ENCODE measurements around the gene KAZN. TPM values are rescaled to one million over a fixed set of nuclear protein-coding genes. Genes with fewer than 3 reads are reported as not detected.

KAZN gene
- total and polyA plus RNA-seq, 9 donors: 10.1 to 56.4 (median 27.9) TPM

DNA sequence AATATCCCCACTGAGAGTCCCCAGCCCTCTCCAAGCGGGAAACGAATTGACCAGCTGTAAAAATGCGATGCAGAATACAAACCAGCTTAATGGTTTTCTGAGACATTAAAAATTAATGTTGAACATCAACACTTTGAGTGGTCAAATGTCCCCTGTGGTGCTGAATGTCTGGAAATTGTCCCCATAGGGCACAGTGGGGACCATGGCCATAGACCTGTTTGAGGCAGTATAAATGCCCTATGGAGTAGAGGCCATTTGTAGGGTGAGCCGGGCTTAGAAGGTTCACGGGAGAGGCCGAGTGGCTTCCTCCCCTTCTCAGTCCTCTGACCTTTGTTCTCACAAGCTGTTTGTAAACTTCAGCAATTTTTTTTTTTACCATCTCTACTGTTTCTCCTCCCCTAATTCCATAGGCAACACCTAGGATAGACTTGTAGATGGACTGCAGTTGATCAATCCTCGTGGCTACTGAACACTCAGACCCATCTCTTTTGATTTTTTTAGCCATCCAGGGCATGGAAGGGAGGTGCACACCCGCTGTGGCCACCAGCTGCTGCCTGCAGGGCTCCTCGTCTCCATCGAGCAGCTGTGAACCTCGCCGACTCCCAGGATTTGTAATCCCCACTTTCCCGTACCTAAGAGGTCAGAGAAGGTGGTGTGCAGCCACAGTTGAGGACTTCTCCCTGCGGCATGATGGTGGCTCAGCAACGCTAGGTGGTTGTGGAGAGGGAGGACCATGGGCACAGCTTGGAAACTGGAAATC, 41.0 kb downstream of the KAZN start:
- H3K9me3 ChIP-seq: no peaks in the 10 kb centered on the region
- WGBS, 3 donors: 70 to 76% (median 76%) methylated on average over 15 of the region's 15 CpGs
- no peak overlapping the region for H3K27ac ChIP-seq
- no peaks in the 10 kb centered on the region for H3K27me3 ChIP-seq
- H3K4me3 ChIP-seq: no peak overlapping the region
- TF ChIP-seq EP300 (IDR thresholded peaks at IDR 0.05): no peak
- no peak for TF ChIP-seq POLR2A (IDR thresholded peaks at IDR 0.05)
- TF ChIP-seq, protein P1, sequence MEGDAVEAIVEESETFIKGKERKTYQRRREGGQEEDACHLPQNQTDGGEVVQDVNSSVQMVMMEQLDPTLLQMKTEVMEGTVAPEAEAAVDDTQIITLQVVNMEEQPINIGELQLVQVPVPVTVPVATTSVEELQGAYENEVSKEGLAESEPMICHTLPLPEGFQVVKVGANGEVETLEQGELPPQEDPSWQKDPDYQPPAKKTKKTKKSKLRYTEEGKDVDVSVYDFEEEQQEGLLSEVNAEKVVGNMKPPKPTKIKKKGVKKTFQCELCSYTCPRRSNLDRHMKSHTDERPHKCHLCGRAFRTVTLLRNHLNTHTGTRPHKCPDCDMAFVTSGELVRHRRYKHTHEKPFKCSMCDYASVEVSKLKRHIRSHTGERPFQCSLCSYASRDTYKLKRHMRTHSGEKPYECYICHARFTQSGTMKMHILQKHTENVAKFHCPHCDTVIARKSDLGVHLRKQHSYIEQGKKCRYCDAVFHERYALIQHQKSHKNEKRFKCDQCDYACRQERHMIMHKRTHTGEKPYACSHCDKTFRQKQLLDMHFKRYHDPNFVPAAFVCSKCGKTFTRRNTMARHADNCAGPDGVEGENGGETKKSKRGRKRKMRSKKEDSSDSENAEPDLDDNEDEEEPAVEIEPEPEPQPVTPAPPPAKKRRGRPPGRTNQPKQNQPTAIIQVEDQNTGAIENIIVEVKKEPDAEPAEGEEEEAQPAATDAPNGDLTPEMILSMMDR (IDR thresholded peaks at IDR 0.05): no peak
- H3K4me1 ChIP-seq (ENCODE audit: insufficient read depth): no peaks in the 10 kb centered on the region
- no peaks in the 10 kb centered on the region for H3K36me3 ChIP-seq
- DNase-seq: no peak
- intact Hi-C loops (cut with DNase I): no loop called here

GRCh38 chr1:14642712-14643111, 44.2 kb downstream of the KAZN start:
- no peak overlapping the region for H3K27ac ChIP-seq
- H3K9me3 ChIP-seq: no peaks in the 10 kb centered on the region
- no peaks in the 10 kb centered on the region for H3K27me3 ChIP-seq
- no peak for DNase-seq
- TF ChIP-seq EP300 (IDR thresholded peaks at IDR 0.05): no peak
- TF ChIP-seq POLR2A (IDR thresholded peaks at IDR 0.05): no peak
- TF ChIP-seq, protein P1 (IDR thresholded peaks at IDR 0.05): no peak
- intact Hi-C loops (cut with DNase I): no loop called here
- 83 to 86% (median 84%) methylated on average over 3 of the region's 3 CpGs for WGBS, 3 donors
- no peaks in the 10 kb centered on the region for H3K36me3 ChIP-seq
- H3K4me1 ChIP-seq (ENCODE audit: insufficient read depth): no peaks in the 10 kb centered on the region
- H3K4me3 ChIP-seq: no peak overlapping the region

GRCh38 chr1:14646973-14647372, 48.5 kb downstream of the KAZN start:
- 90 to 91% (median 91%) methylated on average over 8 of the region's 8 CpGs for WGBS, 3 donors

GRCh38 chr1:14647777-14648176, 49.3 kb downstream of the KAZN start:
- intact Hi-C loops (cut with DNase I): loop anchor here in 1 of 4 donors (2.0 kb wide), 1 partner anchor 21 kb away; no protein-coding TSS in a partner anchor
- Histone ChIP-seq H3K36me3 (no peaks in the 10 kb centered on the region), H3K27me3 (no peaks in the 10 kb centered on the region), H3K27ac (no peak overlapping the region), H3K4me1 (ENCODE audit: insufficient read depth) (peaks cover 3% of the 10 kb centered on the region), H3K4me3 (no peak overlapping the region), H3K9me3 (no peaks in the 10 kb centered on the region)
- no peak for TF ChIP-seq EP300 (IDR thresholded peaks at IDR 0.05)
- TF ChIP-seq, protein P1 (IDR thresholded peaks at IDR 0.05): no peak
- no peak for TF ChIP-seq POLR2A (IDR thresholded peaks at IDR 0.05)
- peak in 1 of 5 donors; percentile 17 for DNase-seq
- WGBS, 3 donors: 57 to 66% (median 61%) methylated on average over 3 of the region's 3 CpGs

More at GRCh38 chr1:14646973-14647372, 48.5 kb downstream of the KAZN start:
- TF ChIP-seq POLR2A (IDR thresholded peaks at IDR 0.05): no peak
- TF ChIP-seq EP300 (IDR thresholded peaks at IDR 0.05): no peak
- TF ChIP-seq, protein P1 (IDR thresholded peaks at IDR 0.05): no peak
- Histone ChIP-seq H3K27ac (no peak overlapping the region), H3K4me1 (ENCODE audit: insufficient read depth) (peaks cover 3% of the 10 kb centered on the region), H3K4me3 (no peak overlapping the region), H3K27me3 (no peaks in the 10 kb centered on the region), H3K36me3 (no peaks in the 10 kb centered on the region), H3K9me3 (no peaks in the 10 kb centered on the region)
- DNase-seq: no peak
- intact Hi-C loops (cut with DNase I): loop anchor here in 1 of 4 donors (2.0 kb wide), 1 partner anchor 20 kb away; no protein-coding TSS in a partner anchor
